ENCODE measurements around the gene MX1.

MX1 gene

GRCh38 chr21:41507521-41508414 is 81.7 kb downstream of the MX1 start, which contains the start of gene TMPRSS2:
Gene TMPRSS2, minus strand, starts transcription at chr21:41508158. Its CDS starts 10,025 bp downstream, at chr21:41498133.
- Histone ChIP-seq H3K27me3 (replicated peaks in 2 of 5; ENCODE audit: control insufficient read depth in 4 of 5, insufficient read depth in 5 of 5, low read length in 4 of 5) (peaks cover 11 to 92% (median 39%) of the 10 kb centered on the region in 5 experiments), H3K9me3 (ENCODE audit: control extremely low read depth in 1 of 5, control insufficient read depth in 4 of 5, insufficient read depth in 2 of 5, low read depth in 1 of 5, low read length in 4 of 5) (no peaks in the 10 kb centered on the region), H3K4me1 (ENCODE audit: control extremely low read depth in 1 of 4, control insufficient read depth in 4 of 4, insufficient read depth in 4 of 4, low read length in 3 of 4) (peaks cover 0 to 21% (median 10%) of the 10 kb centered on the region in 4 experiments), H3K27ac (ENCODE audit: insufficient read depth in 1 of 2, low read depth in 1 of 2, low read length in 2 of 2, poor library complexity in 1 of 2, severe bottlenecking in 2 of 2) (no peak within 1 kb of the TSS), H3K36me3 (ENCODE audit: control insufficient read depth in 4 of 4, insufficient read depth in 4 of 4, low read length in 3 of 4) (no peaks in the 10 kb centered on the region), H3K4me3 (ENCODE audit: control insufficient read depth in 1 of 7, extremely low read depth in 1 of 7, insufficient read depth in 4 of 7, low read depth in 2 of 7, low read length in 6 of 7) (peak within 1 kb of the TSS in 3 of 7 experiments; percentile 19 to 48 (median 45))
- DNase-seq, result no peak
- POLR2A ChIA-PET, result no interaction called here
- 2% methylated on average over 70 of the region's 85 CpGs for WGBS (ENCODE audit: insufficient coverage)
- CTCF ChIA-PET, result no interaction called here

DNA sequence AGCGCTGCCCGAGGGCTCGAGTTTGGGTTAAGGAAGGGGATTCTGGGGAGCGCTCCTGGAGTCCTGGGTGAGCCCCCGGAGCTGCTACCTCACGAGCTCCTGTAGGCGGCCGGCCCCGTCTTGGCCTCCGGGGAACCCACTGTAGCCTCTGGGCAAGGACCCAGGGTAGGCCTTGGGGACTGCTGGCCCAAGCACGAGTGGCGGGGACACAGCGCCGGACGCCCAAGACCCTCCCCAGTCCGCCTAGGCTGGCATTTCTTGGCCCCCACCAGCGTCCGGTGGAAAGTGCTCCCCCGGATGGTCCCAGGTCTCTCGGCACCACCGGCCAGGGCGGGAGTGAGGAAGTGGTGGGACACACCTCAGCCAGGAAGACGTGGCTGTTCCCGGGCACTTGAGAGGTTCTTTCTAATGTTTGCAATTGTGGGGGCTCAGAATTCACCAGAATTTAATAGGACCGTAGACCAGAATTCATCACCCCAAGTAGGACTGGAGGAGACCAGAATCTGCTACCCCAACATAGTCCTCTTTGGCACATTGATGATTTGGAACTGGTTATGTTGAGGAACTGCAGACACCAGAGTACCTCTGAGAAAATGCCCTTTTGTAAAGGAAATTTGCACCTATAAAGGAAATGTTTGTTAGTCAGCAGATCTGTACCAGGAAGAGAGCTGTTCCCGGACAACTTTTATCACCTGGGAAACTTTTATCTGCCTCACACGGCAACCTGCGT is 82.5 kb downstream of the MX1 start:
- POLR2A ChIA-PET, result no interaction called here
- Histone ChIP-seq H3K27me3 (replicated peaks in 2 of 5; ENCODE audit: control insufficient read depth in 4 of 5, insufficient read depth in 5 of 5, low read length in 4 of 5) (peaks cover 9 to 86% (median 36%) of the 10 kb centered on the region in 5 experiments), H3K9me3 (ENCODE audit: control extremely low read depth in 1 of 5, control insufficient read depth in 4 of 5, insufficient read depth in 2 of 5, low read depth in 1 of 5, low read length in 4 of 5) (no peaks in the 10 kb centered on the region), H3K27ac (ENCODE audit: insufficient read depth in 1 of 2, low read depth in 1 of 2, low read length in 2 of 2, poor library complexity in 1 of 2, severe bottlenecking in 2 of 2) (no peak overlapping the region), H3K4me1 (ENCODE audit: control extremely low read depth in 1 of 4, control insufficient read depth in 4 of 4, insufficient read depth in 4 of 4, low read length in 3 of 4) (peaks cover 0 to 21% (median 10%) of the 10 kb centered on the region in 4 experiments), H3K36me3 (ENCODE audit: control insufficient read depth in 4 of 4, insufficient read depth in 4 of 4, low read length in 3 of 4) (no peaks in the 10 kb centered on the region), H3K4me3 (ENCODE audit: control insufficient read depth in 1 of 7, extremely low read depth in 1 of 7, insufficient read depth in 4 of 7, low read depth in 2 of 7, low read length in 6 of 7) (peak overlapping the region in 3 of 7 experiments; percentile 8 to 19 (median 12))
- CTCF ChIA-PET, result no interaction called here
- DNase-seq, result no peak
- WGBS (ENCODE audit: insufficient coverage), result 4% methylated on average over 19 of the region's 28 CpGs
